NCI-H1092 treated with DMSO at 0.1 percent for 48 hours (cell line): ENCODE results near the gene RCBTB1.
"Not testable (repeated sequence)": the region's sequence is repeated elsewhere in the genome, so short reads cannot be mapped to it uniquely, and the experiment has no call there.

Experiments used
- DNase-seq: peaks from one replicate; lab custom pipeline; 2025; lab: John Stamatoyannopoulos, UW

RCBTB1 gene

DNA sequence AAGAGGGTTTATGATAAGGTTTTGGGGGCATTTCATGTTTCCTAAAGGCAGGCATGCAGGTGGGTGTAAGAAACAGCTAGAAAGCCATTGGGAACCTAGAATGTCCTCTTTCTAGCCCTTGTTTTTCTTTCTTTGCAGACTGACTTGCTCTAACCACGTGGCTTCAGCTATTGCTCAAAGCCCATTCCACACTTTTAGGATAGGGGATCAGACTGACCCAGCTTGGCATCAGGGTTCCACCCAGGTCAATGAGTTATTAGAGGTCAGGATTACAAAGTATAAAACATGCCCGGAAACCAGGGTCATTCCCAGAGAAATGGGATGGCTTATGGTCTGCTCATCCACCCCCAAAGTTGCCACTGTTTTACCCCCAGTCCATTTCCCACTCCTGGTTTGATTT, 72.8 kb downstream of the RCBTB1 start:
- no peak for DNase-seq

DNA sequence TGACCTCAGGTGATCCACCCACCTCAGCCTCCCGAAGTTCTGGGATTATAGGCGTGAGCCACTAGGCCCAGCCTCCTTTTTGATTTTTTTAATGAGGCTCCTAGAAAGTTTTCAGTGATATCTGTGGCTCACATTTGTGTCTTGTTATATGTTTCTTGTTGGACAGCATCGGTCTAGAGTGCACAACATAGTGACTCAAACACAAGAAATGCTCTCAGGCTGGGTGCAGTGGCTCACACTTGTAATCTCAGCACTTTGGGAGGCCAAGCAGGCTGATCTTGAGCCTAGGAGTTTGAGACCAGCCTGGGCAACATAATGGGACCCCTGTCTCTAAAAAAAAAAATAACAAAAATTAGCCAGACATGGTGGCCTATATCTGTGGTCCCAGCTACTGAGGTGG, 81.4 kb downstream of the RCBTB1 start:
- no peak for DNase-seq

DNA sequence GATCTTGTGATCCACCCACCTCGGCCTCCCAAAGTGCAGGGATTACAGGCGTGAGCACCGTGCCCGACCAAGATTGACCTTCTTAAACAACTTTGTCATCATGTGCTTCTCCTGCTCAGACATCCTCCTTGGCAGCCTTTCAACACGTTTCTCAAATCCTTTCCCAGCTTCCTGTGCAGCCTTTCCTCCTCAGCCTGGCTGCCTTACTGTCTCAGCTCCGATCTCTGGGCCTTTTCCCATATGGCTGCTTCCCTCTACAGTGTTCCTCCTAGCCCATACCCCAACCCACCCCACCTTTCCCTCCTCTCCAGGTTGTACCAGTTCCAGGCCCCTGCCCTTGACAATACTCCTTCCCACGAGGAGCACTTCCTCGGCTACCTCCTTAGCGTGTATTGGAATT, 82.4 kb downstream of the RCBTB1 start:
- DNase-seq: no peak

DNA sequence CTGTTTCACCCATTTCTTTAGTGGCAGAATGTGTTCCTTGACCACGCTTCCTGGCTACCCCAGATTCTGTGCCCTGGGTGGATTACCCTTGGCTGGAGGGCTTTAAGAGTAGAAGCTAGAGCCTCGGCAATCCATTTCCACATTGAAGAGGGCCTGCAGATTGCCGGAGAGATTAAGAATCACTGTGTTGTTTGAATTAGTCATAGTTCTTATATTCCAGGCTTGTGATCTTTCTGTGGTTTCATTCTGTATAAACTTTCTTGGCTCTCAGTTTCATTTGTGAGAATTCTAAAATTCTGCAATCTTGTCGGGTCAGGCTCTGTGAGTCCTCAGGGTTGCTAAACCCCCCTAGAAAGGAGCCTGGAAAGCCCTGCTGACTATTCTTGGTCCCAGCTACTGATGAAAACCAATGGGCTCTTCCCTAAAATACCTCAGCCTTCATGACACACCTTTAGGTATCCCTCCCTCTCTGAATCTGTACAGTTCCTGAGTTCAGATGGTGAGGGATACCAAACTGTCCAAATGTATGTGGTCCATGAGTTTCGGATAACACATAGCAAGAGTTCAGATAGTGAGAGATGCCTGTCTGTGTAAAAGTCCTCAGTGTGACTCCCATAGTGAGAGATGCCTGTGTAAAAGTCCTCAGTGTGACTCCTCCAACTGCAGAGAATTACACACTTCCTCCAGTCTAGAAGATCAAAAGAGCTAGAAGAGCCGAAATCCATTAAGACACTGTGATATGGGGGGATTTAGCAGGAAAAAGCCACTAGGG, 85.3 kb downstream of the RCBTB1 start:
- no peak for DNase-seq

- no peak for DNase-seq
Measured at GRCh38 chr13:49498206-49498605, 87.2 kb downstream of the RCBTB1 start.

- DNase-seq: no peak
Measured at GRCh38 chr13:49497272-49497671, 88.1 kb downstream of the RCBTB1 start.

- not testable (repeated sequence) for DNase-seq
Measured at GRCh38 chr13:49496837-49497236, 88.5 kb downstream of the RCBTB1 start.

DNA sequence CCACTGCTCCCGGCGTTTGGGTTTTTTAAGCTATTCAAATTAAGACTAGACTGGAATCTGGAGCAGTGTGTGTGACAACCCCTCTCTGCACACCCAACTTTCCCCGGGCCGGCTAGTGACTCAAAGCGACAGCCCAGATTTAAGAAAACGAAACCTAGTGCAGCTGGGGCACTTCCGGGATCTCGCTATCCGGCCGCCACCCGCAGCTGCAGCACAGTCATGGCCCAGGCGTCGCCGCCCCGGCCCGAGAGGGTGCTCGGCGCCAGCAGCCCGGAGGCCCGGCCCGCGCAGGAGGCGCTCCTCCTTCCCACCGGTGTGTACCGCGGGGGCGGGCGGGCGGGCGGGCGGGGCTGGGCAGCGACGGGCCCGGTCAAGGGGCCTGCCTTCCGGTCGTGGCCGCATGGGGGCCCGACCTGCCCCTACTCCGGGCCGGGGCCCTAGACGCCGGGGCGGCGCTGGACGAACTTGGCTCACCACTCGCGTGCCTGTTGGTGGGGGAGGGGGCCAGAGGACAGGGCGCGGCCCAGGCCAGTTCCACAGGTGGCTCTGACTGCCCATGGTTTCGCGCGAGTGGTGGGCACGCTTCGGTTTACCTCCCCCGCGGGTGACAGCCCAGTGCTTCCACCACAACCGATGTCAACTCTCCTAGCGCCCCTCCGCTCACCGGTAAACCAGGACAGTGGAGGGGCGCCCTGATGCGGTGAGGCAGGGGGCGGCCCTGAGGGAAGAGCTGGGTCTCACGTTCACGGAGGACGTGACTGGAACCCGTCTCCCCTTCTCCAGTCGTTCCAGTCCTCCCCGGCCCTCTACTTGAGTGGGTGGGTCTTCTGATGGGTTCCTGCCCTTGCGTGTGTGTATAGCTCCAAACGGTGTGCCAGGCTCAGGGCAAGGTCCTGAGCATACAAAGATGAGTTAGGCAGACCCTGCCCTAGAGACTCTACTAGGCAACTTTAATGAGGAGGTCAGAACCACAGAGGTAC, 89.3 kb downstream of the RCBTB1 start, which contains the start of gene PHF11:
Gene PHF11, plus strand, starts transcription at position 171 of the 980 bp plus-strand sequence. Its CDS starts 49 bp downstream, at position 220.
- DNase-seq: peak; percentile 11

DNA sequence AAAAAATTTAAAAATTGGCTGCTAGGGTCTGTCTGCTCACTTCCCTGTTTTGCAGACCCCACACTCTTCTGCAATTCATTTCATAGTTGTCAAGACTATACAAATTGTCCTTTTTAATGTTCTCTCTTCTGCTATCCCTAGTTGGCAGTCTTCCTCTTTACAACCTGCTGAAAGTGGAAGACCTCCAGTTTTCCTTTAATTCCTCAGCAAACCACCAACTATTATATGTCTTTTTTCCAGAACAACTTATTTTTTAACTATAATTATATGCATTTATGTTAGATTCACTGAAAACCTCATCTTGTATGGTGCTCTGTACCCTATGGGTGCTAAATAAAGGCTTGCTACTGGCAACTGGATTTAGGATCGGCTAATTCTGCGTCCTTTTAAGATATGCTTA, 90.7 kb downstream of the RCBTB1 start:
- peak; percentile 9 for DNase-seq

DNA sequence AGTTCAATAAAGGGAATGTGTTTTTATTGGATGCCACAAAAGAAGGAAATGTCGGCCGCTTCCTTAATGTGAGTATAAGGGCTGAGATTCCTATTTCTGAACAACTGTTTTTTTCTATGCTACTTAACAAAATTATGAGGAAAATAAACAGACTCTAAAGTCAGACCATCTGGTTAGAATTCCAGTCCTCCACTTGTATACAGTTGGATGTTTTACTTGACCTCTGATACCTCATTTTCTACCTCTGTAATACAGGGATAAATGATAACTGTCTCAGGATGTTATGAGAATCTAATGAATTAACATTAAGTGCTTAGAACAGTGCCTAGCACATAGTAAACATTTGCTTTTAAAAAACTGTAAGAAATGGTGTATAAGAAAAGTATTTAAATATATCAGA, 96.8 kb downstream of the RCBTB1 start:
- DNase-seq: no peak
